Transverse colon (tissue), 4 donors: Measurements from ENCODE around the gene CACNA1B. TPM values are rescaled to one million over a fixed set of nuclear protein-coding genes. Genes with fewer than 3 reads are reported as not detected.

Experiments
- DNase-seq: peaks from one replicate; pipeline ENCODE4 v3.0.0-alpha.2; 2019
- H3K27ac ChIP-seq, 4 donors: fragments of 200-600 bp; sonication (generic); 2 replicates each; pipeline ENCODE4 v1.5.1; 2016 to 2018; ENCODE audit warnings: inconsistent platforms in 4 of 4
- H3K27me3 ChIP-seq: fragments of 200-600 bp; sonication (generic); 2 replicates; pipeline ENCODE4 v1.5.1; 2017; ENCODE audit warnings: inconsistent platforms
- H3K36me3 ChIP-seq, 4 donors: fragments of 200-600 bp; sonication (generic); 2 replicates each; pipeline ENCODE4 v1.5.1; 2017 to 2019; ENCODE audit warnings: inconsistent platforms in 4 of 4
- H3K4me1 ChIP-seq, 4 donors: fragments of 200-600 bp; sonication (generic); 2 replicates each; pipeline ENCODE4 v1.5.1; 2017 to 2020; ENCODE audit warnings: inconsistent platforms in 4 of 4
- H3K4me3 ChIP-seq, 4 donors: fragments of 200-600 bp; sonication (generic); 1 replicate in 1 of 4; 2 replicates in 3 of 4; pipeline versions ENCODE4 v1.5.1 to v1.6.1; 2017 to 2019; ENCODE audit warnings: inconsistent platforms in 4 of 4
- H3K9me3 ChIP-seq, 2 donors: fragments of 200-600 bp; sonication (generic); 2 replicates each; pipeline ENCODE4 v1.5.1; 2017 to 2019; ENCODE audit warnings: inconsistent platforms in 2 of 2
- EP300 ChIP-seq: sonication (generic); formaldehyde crosslinking; IDR thresholded peaks from one replicate; pipeline ENCODE4 v1.6.1; 2017; ENCODE audit warnings: antibody characterized with exemption, low read depth
- POLR2A ChIP-seq: fragments of 450-650 bp; IDR thresholded peaks from one replicate; pipeline ENCODE4 v1.6.1; 2016; ENCODE audit warnings: antibody characterized with exemption, mild to moderate bottlenecking, moderate library complexity
- POLR2AphosphoS5 ChIP-seq, 3 donors: sonication (generic); formaldehyde crosslinking; IDR thresholded peaks; one replicate each; pipeline ENCODE4 v1.6.1; 2016; ENCODE audit warnings: antibody characterized with exemption in 3 of 3
- WGBS, 2 donors: methylation state at CpG; one replicate each; pipeline ENCODE4 v1.1.5; 2018; ENCODE audit warnings: low coverage in 1 of 2; 5-methylcytosine and 5-hydroxymethylcytosine counted together
- in situ Hi-C, 4 donors: fragments of 200-750 bp; cut with MboI; loops; one replicate each; pipeline versions ENCODE4 v1.15.0 to v1.15.1; 2017; ENCODE audit warnings: low sequenced_read_pairs in 3 of 4, low pct_ligation_motif_present in 1 of 4, low pct_unique_long_range_greater_than_20kb in 1 of 4
- intact Hi-C: fragments of 100-400 bp; cut with DNase I; formaldehyde crosslinking; loops from one replicate; pipeline ENCODE4 v1.15.1; 2023; ENCODE audit warnings: low total_unique reads
- total RNA-seq, 4 donors: library from RNA; depleted of rRNA; stranded (reverse); fragments of >200 nt; gene quantifications; one replicate each; pipeline ENCODE4 v1.1.0, GENCODE V29; 2016
- TF ChIP-seq, protein P1 (sequence below), 5 experiments: fragments of 200-600 bp in 3 of 5; fragments of 450-650 bp in 2 of 5; sonication (generic) in 3 of 5; IDR thresholded peaks; 1 replicate in 2 of 5; 2 replicates in 3 of 5; pipeline ENCODE4 v1.5.1; 2016 to 2017; ENCODE audit warnings: antibody characterized with exemption in 5 of 5, inconsistent platforms in 3 of 5, mild to moderate bottlenecking in 2 of 5, moderate library complexity in 1 of 5

CACNA1B gene
- total RNA-seq, 4 donors from 2014 or later, result 0.27 to 0.40 (median 0.35) TPM

DNA sequence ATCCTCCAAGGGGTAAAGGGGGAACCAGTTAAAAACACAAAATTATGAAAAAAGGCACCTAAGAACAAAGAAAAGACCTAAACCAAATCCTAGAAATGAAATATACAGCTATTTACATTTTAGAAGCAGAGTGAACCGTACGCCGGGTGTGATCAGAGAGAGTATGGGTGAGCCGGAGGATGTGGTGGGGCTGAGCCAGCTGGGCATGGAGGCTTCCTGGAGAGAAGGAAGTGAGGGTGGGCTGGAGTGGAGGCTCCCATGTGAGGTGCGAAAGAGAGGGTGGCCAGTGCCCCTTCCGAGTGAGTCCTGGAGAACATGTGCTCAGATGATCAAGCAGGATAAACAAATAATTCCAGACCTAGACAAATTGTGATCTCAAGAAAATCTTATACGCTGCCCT is 111.6 kb downstream of the CACNA1B start:
- Histone ChIP-seq H3K4me1 (no peaks in the 10 kb centered on the region), H3K27me3 (peaks cover 35% of the 10 kb centered on the region), H3K9me3 (no peaks in the 10 kb centered on the region), H3K27ac (no peak overlapping the region), H3K4me3 (no peak overlapping the region), H3K36me3 (no peaks in the 10 kb centered on the region)
- intact Hi-C loops, result no loop called here
- in situ Hi-C loops, result no loop called here
- DNase-seq, result no peak
- WGBS, 2 donors, result 74 to 81% methylated on average over 6 to 7 of the region's 7 CpGs
- TF ChIP-seq EP300, result no peak
- no peak for TF ChIP-seq POLR2A
- TF ChIP-seq, protein P1, sequence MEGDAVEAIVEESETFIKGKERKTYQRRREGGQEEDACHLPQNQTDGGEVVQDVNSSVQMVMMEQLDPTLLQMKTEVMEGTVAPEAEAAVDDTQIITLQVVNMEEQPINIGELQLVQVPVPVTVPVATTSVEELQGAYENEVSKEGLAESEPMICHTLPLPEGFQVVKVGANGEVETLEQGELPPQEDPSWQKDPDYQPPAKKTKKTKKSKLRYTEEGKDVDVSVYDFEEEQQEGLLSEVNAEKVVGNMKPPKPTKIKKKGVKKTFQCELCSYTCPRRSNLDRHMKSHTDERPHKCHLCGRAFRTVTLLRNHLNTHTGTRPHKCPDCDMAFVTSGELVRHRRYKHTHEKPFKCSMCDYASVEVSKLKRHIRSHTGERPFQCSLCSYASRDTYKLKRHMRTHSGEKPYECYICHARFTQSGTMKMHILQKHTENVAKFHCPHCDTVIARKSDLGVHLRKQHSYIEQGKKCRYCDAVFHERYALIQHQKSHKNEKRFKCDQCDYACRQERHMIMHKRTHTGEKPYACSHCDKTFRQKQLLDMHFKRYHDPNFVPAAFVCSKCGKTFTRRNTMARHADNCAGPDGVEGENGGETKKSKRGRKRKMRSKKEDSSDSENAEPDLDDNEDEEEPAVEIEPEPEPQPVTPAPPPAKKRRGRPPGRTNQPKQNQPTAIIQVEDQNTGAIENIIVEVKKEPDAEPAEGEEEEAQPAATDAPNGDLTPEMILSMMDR (IDR thresholded peaks at IDR 0.05), result no peak
- no peak for TF ChIP-seq POLR2AphosphoS5 (IDR thresholded peaks at IDR 0.05)

DNA sequence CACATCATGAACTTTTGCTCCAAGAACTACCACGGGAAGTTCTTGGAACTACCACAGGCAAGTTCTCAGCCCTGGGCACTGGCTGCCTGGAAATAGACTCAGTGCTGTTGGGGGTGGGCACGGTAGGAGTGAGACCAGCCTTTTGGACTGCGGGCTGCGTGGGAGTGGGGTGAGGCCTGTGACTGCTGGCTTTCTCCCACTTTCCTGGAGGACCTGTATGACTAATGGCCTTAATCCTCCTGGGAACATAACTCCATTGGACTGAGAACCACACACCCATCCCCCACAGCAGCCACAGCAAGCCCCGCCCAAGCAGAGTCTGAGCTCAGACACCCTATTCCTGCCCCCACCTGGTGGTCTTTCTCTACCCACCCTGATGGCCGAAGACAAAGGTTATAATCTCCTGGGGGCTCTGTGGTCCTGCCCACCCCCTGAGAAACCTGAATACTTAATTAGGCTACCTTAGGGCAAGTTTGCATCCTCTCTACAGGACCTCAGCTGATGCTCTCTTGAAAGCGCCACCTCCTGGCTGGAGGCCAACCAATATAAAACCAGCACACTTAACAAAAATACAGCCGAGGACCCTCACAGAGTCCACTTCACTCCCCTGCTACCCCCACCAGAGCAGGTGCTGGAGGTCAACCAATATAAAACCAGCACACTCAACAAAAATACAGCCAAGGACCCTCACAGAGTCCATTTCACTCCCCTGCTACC is 112.6 kb downstream of the CACNA1B start:
- in situ Hi-C loops (no loop called here), intact Hi-C loops (no loop called here)
- Histone ChIP-seq H3K27me3 (peaks cover 37% of the 10 kb centered on the region), H3K4me1 (no peaks in the 10 kb centered on the region), H3K27ac (no peak overlapping the region), H3K9me3 (no peaks in the 10 kb centered on the region), H3K4me3 (no peak overlapping the region), H3K36me3 (no peaks in the 10 kb centered on the region)
- WGBS, 2 donors, result 81% methylated on average over 8 of the region's 8 CpGs; no CpG with 5 or more reads in 1 of the 2 donors
- DNase-seq, result no peak
- TF ChIP-seq POLR2A, result no peak
- TF ChIP-seq, protein P1 (IDR thresholded peaks at IDR 0.05), result no peak
- TF ChIP-seq POLR2AphosphoS5 (IDR thresholded peaks at IDR 0.05), result no peak
- TF ChIP-seq EP300, result no peak

DNA sequence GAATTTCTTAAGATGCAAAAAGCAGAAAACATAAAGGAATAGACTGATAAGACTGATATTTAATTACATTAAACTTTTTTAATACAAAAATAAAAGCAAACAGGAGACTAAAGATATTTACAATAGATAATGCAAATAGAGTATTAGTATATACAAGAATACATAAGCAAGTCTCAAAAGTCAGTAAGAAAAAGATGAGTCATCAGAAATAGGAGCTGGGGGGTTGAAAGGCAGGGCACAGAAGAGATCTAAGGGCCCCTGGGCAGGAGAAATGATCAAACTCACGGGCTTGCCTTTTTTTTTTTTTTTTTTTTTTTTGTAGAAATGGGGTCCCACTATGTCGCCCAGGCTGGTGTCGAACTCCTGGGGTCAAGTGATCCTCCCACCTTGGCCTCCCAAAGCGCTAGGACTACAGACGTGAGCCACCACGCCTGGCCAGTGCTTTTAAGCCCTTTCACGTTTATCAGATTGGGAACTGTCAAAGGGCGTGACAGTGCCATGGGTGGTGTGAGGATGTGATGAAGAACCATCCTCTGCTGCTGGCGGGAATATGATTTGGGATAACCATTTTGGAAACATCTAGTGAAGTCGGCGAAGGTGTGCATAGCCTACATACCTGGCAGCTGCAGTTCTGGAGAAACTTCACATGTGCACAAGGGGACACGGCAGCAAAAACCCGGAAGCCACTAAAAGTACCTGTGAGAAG is 126.1 kb downstream of the CACNA1B start:
- no peak for DNase-seq
- Histone ChIP-seq H3K9me3 (no peaks in the 10 kb centered on the region), H3K36me3 (no peaks in the 10 kb centered on the region), H3K4me3 (no peak overlapping the region), H3K4me1 (no peaks in the 10 kb centered on the region), H3K27me3 (peaks cover 4% of the 10 kb centered on the region), H3K27ac (no peak overlapping the region)
- intact Hi-C loops (no loop called here), in situ Hi-C loops (no loop called here)
- WGBS, 2 donors, result 86 to 88% methylated on average over 7 to 13 of the region's 13 CpGs
- TF ChIP-seq POLR2AphosphoS5 (IDR thresholded peaks at IDR 0.05), result no peak
- TF ChIP-seq EP300, result no peak
- no peak for TF ChIP-seq POLR2A
- TF ChIP-seq, protein P1 (IDR thresholded peaks at IDR 0.05), result no peak

DNA sequence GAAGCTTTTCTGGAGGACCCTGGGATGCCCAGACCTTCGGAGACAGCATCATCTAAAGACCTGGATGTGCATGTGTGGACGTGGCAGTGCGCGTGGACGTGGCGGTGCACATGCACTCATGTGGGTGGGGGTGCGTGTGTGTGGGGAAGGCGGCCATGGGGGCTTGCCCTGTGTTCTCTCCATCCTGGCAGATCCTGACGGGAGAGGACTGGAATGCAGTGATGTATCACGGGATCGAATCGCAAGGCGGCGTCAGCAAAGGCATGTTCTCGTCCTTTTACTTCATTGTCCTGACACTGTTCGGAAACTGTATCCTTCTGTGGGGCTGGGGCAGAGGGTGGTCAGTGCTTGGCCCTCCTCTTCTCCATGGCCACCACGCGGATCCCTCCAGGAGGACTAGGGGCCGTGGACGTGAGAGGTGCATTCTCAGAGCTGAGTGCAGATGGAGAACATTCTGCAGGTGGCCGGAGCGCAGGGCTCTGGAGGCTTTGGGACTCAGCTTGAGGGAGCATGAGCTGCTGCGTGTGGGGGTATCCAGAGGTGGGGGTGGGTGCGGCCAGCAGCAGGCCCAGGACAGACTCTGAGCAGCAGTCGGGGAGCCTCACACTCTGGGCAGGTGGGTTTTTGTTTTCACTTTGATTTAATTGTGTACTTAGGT is 129.1 kb downstream of the CACNA1B start:
- no peak overlapping the region for H3K27ac ChIP-seq
- no peak overlapping the region for H3K4me3 ChIP-seq
- H3K9me3 ChIP-seq, result no peaks in the 10 kb centered on the region
- DNase-seq, result no peak
- intact Hi-C loops (no loop called here), in situ Hi-C loops (no loop called here)
- no peaks in the 10 kb centered on the region for H3K36me3 ChIP-seq
- 86% methylated on average over 25 of the region's 25 CpGs; no CpG with 5 or more reads in 1 of the 2 donors for WGBS, 2 donors
- TF ChIP-seq EP300 (no peak), POLR2AphosphoS5 (IDR thresholded peaks at IDR 0.05) (no peak), POLR2A (no peak)
- TF ChIP-seq, protein P1 (IDR thresholded peaks at IDR 0.05), result no peak
- no peaks in the 10 kb centered on the region for H3K4me1 ChIP-seq
- H3K27me3 ChIP-seq, result no peaks in the 10 kb centered on the region
